Renal pelvis (tissue), 4 donors: ENCODE data around the gene UPB1. TPM values are rescaled to one million over a fixed set of nuclear protein-coding genes. Genes with fewer than 3 reads are reported as not detected.
"Not testable (repeated sequence)": the region's sequence is repeated elsewhere in the genome, so short reads cannot be mapped to it uniquely, and the experiment has no call there.

Experiments
- DNase-seq: peaks from one replicate; pipeline ENCODE4 v3.0.0-alpha.2; 2013
- polyA plus RNA-seq, 3 donors: library from polyadenylated mRNA; unstranded; fragments of 120-200 nt; gene quantifications; one replicate each; pipeline ENCODE4 v1.2.1, GENCODE V29; 2013; ENCODE audit not compliant: insufficient read length in 3 of 3

The UPB1 gene
- polyA plus RNA-seq, 3 donors = 0.58 to 1.1 (median 0.84) TPM

GRCh38 chr22:24474649-24475255 is 20.4 kb upstream of the UPB1 start:
- DNase-seq = no peak

GRCh38 chr22:24481641-24482040 is 13.5 kb upstream of the UPB1 start:
- no peak for DNase-seq

GRCh38 chr22:24482575-24482974 is 12.6 kb upstream of the UPB1 start:
- DNase-seq = no peak

GRCh38 chr22:24482998-24483397 is 12.1 kb upstream of the UPB1 start:
- no peak for DNase-seq

- DNase-seq = no peak
Measured at GRCh38 chr22:24483976-24484545, 11.1 kb upstream of the UPB1 start.

GRCh38 chr22:24485170-24485569 is 10.0 kb upstream of the UPB1 start:
- DNase-seq = no peak

GRCh38 chr22:24485608-24486007 is 9.5 kb upstream of the UPB1 start:
- DNase-seq = no peak

GRCh38 chr22:24486501-24486921 is 8.6 kb upstream of the UPB1 start:
- no peak for DNase-seq

GRCh38 chr22:24489011-24489410 is 6.1 kb upstream of the UPB1 start:
- no peak for DNase-seq

- not testable (repeated sequence) for DNase-seq
Measured at GRCh38 chr22:24489434-24489833, 5.7 kb upstream of the UPB1 start.

- no peak for DNase-seq
Measured at GRCh38 chr22:24492391-24492790, 2.7 kb upstream of the UPB1 start.

- no peak for DNase-seq
Measured at GRCh38 chr22:24494167-24494527, 985 bp upstream of the UPB1 start.

GRCh38 chr22:24495365-24495675 is 188 bp downstream of the UPB1 start:
- no peak for DNase-seq

- no peak for DNase-seq
Measured at GRCh38 chr22:24496234-24496633, 1.1 kb downstream of the UPB1 start.

GRCh38 chr22:24496661-24497060 is 1.5 kb downstream of the UPB1 start:
- DNase-seq = no peak

GRCh38 chr22:24497841-24498258 is 2.7 kb downstream of the UPB1 start:
- no peak for DNase-seq

- no peak for DNase-seq
Measured at GRCh38 chr22:24498824-24499223, 3.7 kb downstream of the UPB1 start.

GRCh38 chr22:24499706-24500276 is 4.7 kb downstream of the UPB1 start:
- DNase-seq = no peak

GRCh38 chr22:24500277-24500820 is 5.2 kb downstream of the UPB1 start:
- DNase-seq = no peak

- DNase-seq = no peak
Measured at GRCh38 chr22:24501301-24502005, 6.3 kb downstream of the UPB1 start.

GRCh38 chr22:24502034-24502433 is 6.9 kb downstream of the UPB1 start:
- DNase-seq = no peak

GRCh38 chr22:24502541-24502940 is 7.4 kb downstream of the UPB1 start:
- no peak for DNase-seq
